H1 (cell line): Measurements from ENCODE around the gene SEL1L3. TPM values are rescaled to one million over a fixed set of nuclear protein-coding genes. Genes with fewer than 3 reads are reported as not detected.

ENCODE experiments used
- BRCA1 ChIP-seq: IDR thresholded peaks from 2 replicates; pipeline ENCODE4 v1.6.1; 2012; ENCODE audit warnings: low read depth, low read length, improper control_type of control experiment
- CHD2 ChIP-seq: IDR thresholded peaks from 2 replicates; pipeline ENCODE4 v1.6.1; 2012; ENCODE audit warnings: low read length, improper control_type of control experiment
- CHD7 ChIP-seq: fragments of 300-600 bp; sonication (generic); IDR thresholded peaks from 2 replicates; pipeline ENCODE4 v1.7.1; 2012; ENCODE audit warnings: low read length, moderate library complexity, mild to moderate bottlenecking, inconsistent platforms; ENCODE audit not compliant: insufficient replicate concordance
- FOSL1 ChIP-seq: IDR thresholded peaks from 2 replicates; pipeline ENCODE4 v1.6.1; 2011; ENCODE audit warnings: mild to moderate bottlenecking, low read depth, low read length, moderate library complexity; ENCODE audit not compliant: insufficient read depth
- GABPA ChIP-seq: IDR thresholded peaks from 2 replicates; pipeline ENCODE4 v1.6.1; 2011; ENCODE audit warnings: mild to moderate bottlenecking, low read length, moderate library complexity, borderline replicate concordance; ENCODE audit not compliant: insufficient read depth
- JUN ChIP-seq: IDR thresholded peaks from 2 replicates; pipeline ENCODE4 v1.6.1; 2011; ENCODE audit warnings: low read depth, mild to moderate bottlenecking, improper control_type of control experiment, low read length
- JUND ChIP-seq: IDR thresholded peaks from 2 replicates; pipeline ENCODE4 v1.6.1; 2011; ENCODE audit warnings: mild to moderate bottlenecking, improper control_type of control experiment, low read length
- YY1 ChIP-seq: IDR thresholded peaks from 2 replicates; pipeline ENCODE4 v1.6.1; 2011; ENCODE audit warnings: low read depth, mild to moderate bottlenecking, low read length
- polyA plus RNA-seq, 7 experiments: library from polyadenylated mRNA; depleted of rRNA in 3 of 7; stranded (reverse) in 5 of 7; unstranded in 2 of 7; fragments of >200 nt in 5 of 7; fragments of 200-250 nt in 2 of 7; gene quantifications; 1 replicate in 5 of 7; 2 replicates in 1 of 7; 4 replicates in 1 of 7; pipeline versions ENCODE4 v1.2.1 to v1.2.3, GENCODE V29; 2011 to 2013; ENCODE audit warnings: missing spikeins in 2 of 7, mixed read lengths in 2 of 7
- total RNA-seq: library from RNA; stranded (reverse); fragmentation: NEBNext Ultra II Directional; extraction: Animal tissue kit (Norgen Biotek cat#: 25700); gene quantifications from 2 replicates; pipeline ENCODE4 v1.2.1, GENCODE V29; 2021

Gene SEL1L3
- total and polyA plus RNA-seq, 2 of the 8 experiments (the other 6 are each of a cell fraction or from before 2014, with no cell fraction given): 18.2 to 54.0 TPM

GRCh38 chr4:25881193-25881592 is 18.4 kb upstream of the SEL1L3 start (continued):
- TF ChIP-seq CHD7 (no peak), JUND (no peak), JUN (no peak), BRCA1 (no peak), YY1 (no peak), FOSL1 (no peak), GABPA (no peak), CHD2 (no peak)
